Breast epithelium (tissue), 3 donors: ENCODE measurements around the gene ALDH5A1.

Experiments
- POLR2A ChIP-seq: fragments of 450-650 bp; IDR thresholded peaks from one replicate; pipeline ENCODE4 v1.6.1; 2016; ENCODE audit warnings: antibody characterized with exemption, mild to moderate bottlenecking, moderate library complexity
- TF ChIP-seq, protein P1 (sequence below), 3 donors: fragments of 450-650 bp; IDR thresholded peaks; one replicate each; pipeline ENCODE4 v1.5.1; 2016 to 2017; ENCODE audit warnings: antibody characterized with exemption in 3 of 3, mild to moderate bottlenecking in 3 of 3, moderate library complexity in 3 of 3

DNA sequence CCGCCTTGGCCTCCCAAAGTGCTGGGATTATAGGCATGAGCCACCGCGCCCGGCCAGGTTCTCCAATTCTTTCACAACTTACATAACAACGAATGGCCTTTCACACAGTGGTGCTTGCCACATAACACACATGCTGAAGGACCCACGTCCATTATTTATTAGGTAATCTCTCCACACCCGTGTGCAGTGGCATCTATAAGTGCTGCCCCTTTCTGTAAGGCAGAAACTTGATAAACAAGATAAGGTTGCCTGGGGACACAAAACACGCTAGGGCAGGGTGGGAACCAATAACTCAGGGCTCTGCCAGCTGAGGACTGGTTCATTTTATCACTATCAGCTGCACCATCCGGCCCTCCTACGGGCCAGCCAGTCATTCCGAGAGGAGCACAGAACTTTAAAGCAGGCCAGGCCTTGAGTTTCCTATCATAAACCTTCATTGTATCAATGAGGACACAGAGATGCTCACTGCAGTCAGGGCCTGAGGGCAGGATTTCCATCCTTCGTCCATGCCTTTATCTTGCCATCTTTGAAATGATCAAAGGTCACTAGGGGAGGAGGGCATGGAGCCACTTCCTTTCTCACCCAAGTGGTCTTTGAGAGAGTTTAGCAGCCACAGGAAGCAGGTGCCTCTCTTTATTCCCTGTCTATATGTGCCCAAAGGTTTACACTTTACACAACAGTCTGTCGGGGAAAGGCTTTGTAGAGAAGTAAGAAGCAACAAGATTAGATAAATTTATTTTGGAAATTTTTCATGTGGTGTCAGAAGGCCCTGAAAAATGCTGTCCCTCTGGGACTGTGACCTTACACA, 43.0 kb upstream of the ALDH5A1 start:
- TF ChIP-seq, protein P1, sequence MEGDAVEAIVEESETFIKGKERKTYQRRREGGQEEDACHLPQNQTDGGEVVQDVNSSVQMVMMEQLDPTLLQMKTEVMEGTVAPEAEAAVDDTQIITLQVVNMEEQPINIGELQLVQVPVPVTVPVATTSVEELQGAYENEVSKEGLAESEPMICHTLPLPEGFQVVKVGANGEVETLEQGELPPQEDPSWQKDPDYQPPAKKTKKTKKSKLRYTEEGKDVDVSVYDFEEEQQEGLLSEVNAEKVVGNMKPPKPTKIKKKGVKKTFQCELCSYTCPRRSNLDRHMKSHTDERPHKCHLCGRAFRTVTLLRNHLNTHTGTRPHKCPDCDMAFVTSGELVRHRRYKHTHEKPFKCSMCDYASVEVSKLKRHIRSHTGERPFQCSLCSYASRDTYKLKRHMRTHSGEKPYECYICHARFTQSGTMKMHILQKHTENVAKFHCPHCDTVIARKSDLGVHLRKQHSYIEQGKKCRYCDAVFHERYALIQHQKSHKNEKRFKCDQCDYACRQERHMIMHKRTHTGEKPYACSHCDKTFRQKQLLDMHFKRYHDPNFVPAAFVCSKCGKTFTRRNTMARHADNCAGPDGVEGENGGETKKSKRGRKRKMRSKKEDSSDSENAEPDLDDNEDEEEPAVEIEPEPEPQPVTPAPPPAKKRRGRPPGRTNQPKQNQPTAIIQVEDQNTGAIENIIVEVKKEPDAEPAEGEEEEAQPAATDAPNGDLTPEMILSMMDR (IDR thresholded peaks at IDR 0.05), result no peak
- no peak for TF ChIP-seq POLR2A
